HG02759 (cell line): ENCODE data around the gene ASAH2B.
"Not testable (repeated sequence)": the region's sequence is repeated elsewhere in the genome, so short reads cannot be mapped to it uniquely, and the experiment has no call there.

ENCODE experiments used
- ATAC-seq: cut with Tn5 transposase; IDR thresholded peaks from one replicate; pipeline ENCODE4 v1.9.1; 2021; ENCODE audit warnings: mild to moderate bottlenecking, moderate library complexity; ENCODE audit not compliant: unreplicated experiment

Gene ASAH2B

DNA sequence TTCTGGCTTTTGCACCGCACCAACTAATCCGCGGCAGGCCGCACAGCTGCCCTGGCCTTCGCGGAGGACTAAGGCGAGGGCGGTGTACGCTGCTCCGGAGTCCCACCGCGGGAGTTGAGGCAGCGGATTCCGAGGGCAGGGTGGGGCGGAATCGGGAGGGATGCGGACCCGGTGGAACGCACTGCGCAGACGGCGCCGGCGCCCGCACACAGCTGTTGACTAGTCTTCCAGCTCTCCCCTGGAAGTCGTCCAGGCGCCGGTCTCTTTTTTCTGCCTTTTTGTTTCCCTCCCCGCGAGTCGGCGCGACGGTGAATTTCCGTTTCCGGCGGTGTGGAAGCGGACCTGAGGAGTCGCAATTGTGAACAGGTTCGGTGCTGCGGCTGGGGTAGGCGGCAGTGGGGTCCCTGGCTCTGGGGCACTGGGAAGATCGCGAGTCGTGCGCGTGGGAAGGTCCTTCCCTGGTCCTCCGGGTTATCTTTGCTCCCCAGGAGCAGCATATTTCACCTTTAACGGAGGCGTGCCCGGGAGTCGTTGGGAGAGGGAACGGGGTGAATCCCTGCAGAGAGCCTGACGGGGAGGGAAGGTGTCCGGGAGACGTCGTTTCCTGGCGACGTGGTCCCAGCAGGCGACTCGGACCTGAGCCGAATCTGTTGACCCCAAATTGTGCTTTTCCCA is at the start of gene ASAH2B:
TSS of gene ASAH2B (plus strand) at position 319 of the 675 bp plus-strand sequence. CDS start 5,195 bp downstream, outside the sequence.
- ATAC-seq, result peak; percentile 88

DNA sequence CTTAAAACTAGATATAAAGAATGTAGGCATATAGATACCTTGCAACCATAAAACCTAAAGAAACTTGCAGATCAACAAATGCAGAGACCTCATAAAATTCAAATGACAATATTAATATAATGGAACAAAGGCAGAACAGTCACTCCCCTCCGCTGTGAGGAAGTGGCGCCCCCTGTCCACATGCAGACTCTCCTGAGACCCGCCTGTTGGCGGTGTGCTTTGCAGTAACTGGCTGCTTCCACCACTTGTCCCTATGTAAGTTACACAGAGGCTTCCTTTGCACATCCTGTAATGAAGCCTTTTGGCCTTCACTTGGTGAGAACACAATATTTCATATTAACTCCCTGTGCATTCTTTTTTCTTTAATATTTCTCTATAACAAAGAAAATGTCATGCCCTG is 41.9 kb upstream of the ASAH2B start:
- ATAC-seq, result not testable (repeated sequence)

DNA sequence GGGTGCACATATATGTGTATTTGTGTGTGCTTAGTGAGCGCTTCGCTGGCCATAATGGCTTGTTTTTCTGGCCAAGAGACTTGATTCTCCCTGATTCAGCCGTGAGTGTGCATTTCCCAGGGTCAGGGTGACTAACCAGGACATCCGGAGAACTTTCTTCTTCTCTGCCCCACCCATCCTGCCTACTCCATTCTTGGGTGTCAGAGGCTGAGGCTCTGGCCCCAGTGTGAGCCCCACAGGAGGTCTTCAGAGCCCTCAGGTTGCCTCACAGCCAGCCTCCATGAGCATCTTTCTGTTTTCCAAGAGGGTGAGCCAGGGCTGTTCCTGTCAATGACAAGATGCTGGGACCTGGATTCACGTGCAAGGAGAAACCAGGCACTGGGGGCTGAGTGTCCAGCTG is 37.8 kb upstream of the ASAH2B start:
- ATAC-seq, result not testable (repeated sequence)

DNA sequence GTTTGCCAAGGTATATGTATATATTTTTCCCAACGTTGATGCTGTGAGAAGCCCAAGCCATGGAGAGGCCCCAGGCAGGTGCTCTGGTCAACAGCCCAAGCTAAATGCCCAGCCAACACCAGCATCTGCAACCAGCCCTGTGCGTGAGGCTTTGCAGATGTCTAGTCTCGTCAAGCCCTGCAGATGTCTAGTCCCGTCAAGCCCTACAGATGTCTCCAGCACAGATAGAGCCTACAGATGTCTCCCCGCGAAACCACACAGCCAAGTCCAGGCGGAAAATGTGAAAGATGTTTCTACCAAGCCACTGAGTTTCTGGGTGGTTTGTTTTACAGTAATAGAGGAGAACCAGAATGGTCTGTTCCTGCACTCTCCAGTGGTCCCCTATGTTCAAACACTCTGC is 36.7 kb upstream of the ASAH2B start:
- not testable (repeated sequence) for ATAC-seq

DNA sequence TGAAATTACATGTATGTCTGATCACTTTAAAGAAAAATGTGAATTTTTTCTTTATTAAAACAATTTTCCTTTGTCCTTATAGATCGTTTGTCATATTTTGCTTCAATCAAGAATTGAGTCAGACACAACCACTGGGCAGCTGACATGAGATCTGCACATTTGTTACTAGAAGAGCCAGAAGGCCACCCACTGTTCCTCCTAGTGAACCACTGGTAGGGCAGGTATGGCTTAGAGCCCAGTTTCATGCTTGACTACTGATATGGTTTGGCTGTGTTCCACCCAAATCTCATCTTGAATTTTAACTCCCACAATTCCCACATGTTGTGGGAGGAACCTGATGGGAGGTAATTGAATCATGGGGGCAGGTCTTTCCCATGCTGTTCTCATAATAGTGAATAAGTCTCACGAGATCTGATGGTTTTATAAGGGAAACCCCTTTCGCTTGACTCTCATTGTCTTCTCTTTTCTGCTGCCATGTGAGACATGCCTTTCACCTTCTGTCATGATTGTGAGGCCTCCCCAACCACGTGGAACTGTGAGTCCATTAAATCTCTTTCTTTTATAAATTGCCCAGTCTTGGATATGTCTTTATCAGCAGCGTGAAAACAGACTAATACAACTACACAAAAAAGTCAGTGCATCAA is 35.2 kb upstream of the ASAH2B start:
- ATAC-seq, result peak; percentile 57

DNA sequence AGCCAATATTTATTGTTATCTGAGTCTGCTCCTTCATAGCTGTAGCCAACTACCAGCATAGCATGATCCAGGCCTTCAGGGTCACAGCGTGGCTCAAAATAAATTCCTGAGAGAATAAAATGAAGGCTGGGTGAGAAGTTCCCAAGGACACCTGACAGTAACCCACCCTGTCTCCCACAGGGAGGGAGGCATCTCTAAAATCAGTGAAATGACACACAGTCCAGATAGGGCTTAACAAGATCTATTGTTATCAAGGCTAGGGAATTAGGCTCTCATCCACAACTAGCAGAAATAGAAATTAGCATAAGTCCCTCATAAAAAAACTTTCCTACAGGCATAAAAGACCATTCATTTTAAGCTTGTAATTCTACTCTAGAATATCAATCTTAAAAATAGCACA is 33.7 kb upstream of the ASAH2B start:
- not testable (repeated sequence) for ATAC-seq

DNA sequence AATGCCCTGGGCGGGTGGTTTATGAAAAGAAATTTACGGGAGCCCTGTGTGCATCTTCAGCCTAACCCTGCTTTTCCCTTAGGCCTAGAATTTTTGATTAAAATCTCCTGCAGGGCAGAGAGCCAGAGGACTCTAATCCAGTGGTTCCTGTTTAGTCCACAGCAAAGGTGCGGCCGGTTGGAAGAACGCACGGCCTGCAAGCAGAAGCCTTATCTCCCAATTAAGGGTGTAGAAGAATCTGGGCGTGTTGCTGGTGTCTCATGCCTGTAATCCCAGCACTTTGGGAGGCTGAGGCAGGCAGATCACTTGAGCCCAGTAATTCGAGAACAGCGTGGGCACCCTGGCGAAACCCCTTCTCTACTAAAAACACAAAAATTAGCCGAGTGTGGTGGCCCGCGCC is 29.5 kb upstream of the ASAH2B start:
- not testable (repeated sequence) for ATAC-seq

DNA sequence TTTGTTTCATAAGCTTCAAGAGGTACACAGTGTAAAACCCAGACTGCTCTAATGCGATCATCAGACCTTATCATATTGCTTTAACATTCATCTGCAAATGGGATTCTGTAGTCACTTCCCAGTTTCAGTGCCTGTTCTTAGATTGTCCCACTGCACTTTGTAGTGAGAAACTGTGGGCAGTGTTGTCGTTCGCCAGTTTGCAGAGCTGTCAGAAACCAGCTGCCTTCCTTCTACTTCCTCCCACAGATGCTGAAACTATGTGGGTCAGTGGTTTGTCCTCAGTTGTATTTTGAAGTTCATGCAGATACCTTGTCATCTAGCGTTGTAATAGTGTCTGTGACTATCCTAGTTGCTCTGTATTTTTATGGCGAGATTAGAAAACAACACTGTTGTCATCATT is 15.9 kb upstream of the ASAH2B start:
- ATAC-seq, result peak; percentile 79

DNA sequence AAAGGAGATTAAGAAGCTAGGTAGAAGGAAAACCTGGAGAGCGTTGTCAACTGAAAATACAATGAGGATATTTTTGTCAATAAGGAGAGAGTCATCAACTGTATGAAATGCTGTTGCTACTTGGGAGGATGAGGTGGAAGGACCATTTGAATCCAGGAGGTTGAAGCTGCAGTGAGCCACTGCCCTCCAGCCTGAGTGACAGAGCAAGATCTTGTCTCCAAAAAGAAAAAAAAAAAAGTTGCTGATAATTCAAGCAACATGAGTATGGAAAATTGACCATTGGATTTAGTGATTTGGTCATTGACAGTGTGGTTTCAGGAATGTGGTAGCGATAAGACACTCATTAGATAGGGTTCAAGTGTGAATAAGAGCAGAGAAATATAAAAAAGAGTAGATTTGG is 11.6 kb upstream of the ASAH2B start:
- ATAC-seq, result not testable (repeated sequence)

DNA sequence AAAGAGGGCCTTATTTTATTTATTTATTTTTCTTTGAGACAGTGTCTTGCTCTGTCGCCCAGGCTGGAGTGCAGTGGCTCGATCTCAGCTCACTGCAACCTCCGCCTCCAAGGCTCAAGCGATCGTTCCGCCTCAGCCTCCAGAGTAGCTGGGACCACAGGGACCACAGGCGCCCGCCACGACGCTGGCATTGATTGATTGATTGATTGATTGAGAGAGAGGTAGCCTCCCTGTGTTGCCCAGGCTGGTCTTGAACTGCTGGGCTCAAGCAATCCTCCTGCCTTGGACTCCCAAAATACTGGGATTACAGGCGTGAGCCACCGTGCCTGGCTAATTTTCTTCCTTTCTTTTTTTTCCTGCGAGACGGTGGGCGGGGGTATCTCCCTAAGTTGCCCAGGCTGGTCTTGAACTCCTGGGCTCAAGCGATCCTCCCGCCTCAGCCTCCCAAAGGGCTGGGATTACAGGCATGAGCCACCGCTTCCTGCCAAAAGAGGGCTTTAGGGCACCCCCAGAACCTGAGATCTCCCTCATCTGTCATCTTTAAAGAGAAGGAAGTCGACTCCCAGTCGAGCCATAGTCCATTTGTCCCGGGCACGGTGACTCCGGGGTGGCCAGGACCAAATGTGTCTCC is 634 bp upstream of the ASAH2B start:
- ATAC-seq, result not testable (repeated sequence)

DNA sequence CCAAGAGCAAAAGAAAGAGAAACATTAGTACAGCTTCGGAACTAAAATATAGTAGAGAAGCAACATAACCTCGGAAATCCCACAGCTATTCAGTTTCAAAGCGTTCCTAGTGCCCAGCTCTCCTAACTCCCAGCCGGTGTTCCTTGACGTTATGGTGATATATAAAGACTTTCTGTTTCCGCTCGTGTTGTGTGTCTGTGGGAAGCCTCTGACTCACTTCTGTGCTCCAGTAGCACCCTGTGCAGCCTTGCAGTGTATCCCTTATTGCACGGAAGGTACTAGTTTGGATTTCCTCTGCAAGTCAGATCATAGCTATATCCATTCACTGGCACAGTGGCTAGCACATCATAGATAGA is 535 bp downstream of the ASAH2B start:
- peak; percentile 46 for ATAC-seq

DNA sequence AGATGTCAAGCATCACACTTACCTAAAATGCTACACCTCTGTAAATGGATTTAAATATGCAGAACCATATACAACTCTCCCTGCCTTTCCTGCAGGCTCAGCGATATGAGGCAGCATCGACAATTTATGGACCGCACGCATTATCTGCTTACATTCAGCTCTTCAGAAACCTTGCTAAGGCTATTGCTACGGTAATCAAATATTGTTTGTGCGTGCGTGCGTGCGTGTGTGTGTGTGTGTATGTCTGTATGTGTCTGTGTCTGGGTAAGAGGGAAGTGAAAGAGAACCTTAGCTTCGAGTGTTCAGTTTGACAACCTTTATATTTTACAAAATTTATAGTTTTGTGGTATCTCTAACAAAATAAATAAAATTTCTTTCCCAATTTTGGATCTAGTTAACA is 3.1 kb downstream of the ASAH2B start:
- not testable (repeated sequence) for ATAC-seq

DNA sequence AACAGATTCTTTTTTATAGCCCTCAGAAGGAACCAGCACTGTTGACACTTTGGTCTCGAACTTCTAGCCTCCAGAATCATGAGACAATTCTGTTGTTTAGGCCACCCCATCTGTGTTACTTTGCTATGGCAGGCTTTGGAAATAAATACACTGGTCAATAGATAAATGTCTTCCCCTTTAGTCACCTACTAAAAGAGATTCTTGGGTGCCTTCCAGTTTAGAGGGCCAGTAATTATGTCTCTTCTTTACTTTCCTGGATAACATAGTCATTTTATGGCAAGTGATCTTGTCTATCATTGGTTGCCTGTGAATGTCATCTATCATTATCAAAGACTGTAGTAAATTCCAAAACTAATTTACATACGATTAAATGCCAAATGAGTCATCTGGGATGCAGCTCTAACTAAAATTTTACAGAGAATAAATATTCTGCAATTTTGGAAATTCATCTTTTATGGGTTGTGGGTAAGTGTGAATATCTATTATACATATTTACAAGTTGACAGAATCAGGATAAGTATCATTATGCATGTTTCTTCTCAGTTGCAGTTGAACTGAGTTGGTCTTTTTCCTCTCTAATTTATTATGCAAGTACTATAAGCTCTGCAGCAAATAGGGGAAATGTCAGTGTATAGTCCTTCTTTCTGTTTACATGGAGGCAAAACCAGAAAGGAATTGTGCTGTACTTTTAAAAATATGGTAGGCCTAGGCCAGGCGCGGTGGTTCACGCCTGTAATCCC is 27.2 kb downstream of the ASAH2B start:
- ATAC-seq, result not testable (repeated sequence)

DNA sequence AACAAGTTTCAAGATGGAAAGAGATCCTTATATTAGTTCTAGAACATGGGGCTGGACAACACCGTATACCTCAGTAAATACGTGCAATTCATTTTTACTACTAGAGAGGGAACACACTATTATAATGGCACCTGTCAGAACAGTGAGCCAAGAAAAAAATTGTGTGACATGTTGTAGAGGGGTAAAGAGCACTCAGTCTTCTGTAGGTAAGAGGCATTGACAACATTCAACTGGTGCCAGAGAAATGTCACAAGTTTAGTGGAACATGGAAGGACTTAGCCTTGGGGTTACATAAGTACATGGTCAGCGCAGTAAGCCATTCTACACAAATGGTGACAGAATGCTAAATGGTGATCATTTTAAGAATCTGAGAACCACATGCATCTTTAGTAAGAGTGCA is 32.3 kb downstream of the ASAH2B start:
- not testable (repeated sequence) for ATAC-seq

DNA sequence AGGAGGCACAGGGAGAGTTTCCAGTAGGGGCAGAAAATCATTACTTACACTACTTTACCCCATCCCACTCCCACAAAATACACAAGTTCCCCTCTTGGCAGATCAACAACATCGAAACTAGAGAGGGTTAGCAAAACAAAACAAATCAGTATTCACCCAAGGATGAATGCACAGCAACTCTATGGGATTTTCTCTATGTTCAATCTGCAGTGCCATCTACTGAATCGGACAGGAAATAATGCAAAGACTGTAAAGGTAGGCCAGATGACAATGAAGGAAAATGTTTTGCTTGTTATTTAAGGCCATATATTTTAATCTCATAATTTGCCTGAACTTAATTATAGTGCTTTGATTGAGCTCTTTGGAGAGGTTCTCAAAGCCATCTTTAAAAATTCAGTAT is 35.1 kb downstream of the ASAH2B start:
- ATAC-seq, result not testable (repeated sequence)

DNA sequence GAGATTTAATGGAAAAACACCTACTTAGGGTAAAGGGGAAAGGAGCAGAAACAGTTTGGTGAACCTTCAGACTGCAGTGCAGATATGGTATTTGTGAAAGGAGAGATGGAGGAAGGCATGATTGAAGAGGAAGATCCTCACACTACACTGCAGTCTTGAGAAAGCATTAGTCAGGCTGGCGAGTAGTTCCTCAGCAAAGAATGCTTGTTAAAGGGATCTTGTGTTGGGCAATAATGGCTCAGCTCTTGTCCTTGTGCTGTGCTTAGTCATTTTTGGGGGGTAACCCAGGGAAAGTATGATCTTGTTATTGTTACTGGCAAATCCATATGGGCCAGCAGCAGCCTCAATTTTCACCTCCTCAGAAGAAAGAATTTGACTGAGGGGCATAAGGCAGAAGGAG is 40.3 kb downstream of the ASAH2B start:
- not testable (repeated sequence) for ATAC-seq

DNA sequence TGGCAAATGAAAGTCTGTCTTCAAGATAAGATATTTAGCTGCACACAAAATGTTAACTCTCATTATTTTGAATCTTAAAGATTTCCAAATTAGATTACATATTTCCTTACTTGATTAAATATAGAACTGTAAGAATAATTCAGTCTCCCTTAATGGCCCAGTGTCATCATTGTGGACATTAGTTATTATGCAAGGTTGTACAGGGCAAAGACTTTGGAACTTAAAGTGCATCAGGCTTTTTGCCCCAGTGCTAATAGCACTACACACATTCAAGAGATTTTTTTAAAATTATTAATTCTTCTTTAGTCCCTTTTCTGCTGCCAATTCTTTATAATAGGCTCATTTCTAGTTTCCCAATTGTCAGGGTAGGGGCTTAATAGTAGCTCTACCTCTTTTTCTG is 42.3 kb downstream of the ASAH2B start:
- ATAC-seq, result not testable (repeated sequence)

DNA sequence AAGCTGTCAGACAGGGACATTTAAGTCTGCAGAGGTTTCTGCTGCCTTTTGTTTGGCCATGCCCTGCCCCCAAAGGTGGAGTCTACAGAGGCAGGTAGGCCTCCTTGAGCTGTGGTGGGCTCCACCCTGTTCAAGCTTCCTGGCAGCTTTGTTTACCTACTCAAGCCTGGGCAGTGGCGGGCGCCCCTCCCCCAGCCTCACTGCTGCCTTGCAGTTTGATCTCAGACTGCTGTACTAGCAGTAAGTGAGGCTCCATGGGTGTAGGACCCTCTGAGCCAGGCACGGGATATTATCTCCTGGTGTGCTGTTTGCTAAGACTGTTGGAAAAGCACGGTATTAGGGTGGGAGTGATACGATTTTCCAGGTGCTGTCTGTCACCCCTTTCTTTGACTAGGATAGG is 48.2 kb downstream of the ASAH2B start:
- not testable (repeated sequence) for ATAC-seq

DNA sequence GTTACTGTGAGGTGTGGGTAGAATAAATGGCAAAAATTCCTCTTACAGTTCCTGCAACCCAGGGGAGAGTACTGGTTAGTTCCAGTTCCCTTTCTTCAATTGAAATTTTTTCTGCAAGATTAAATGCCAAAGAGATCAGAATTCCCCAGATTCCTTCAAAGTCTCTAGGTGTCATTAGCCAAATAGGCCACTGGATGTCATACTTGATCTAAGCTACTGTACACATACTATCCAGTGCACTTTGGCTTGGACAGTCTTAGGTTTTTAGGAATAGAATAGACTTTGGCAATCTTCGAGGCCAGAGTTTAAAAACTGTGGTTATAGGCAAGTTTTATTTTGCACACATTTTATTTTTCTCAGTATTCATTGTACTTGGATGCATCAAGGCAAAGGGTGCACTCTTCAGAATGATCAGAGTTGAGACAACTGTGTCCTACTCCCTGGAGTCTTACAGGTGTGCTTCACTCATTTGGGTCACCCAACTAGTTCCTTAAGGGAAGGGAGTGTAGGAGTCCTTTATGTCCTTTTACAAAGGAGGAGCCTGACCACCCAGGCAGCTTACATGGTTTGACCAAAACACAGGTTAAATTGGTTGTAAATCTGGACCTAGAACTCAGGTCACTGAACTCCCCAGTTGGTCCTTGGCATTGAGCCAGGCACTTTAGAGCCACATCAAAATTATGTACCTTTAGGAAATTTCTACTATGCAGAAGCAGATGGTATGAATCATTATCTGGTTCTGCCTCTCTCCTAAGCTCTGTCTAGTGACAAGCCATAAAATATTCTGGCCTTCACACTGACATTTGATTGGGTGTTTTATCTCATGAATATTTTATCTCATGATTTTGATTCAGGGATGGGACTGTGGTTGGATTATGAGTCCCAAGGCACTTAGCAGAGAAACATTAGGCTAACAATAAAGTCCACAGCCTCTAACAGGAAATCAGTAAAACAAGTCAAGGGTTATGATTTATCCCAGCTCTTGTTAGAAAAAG is 49.5 kb downstream of the ASAH2B start:
- no peak for ATAC-seq

DNA sequence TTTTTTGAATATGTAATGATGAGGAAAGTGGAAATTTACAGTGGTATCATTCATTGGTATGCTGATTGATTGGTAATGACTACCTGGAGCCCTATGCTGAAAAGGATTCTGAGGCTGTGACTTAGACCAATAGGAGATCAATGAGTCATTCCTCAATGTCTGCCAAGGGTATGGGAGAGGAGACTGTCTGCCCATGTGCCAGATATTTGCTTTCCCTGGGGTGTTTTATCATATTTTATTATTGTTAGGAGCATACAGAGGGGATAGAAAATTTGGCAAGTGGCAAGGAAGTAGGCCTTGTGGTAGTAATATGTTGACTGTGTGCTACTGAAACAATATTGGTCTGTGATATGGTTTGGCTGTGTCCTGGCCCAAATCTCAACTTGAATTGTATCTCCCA is 54.8 kb downstream of the ASAH2B start:
- ATAC-seq, result no peak
